IPS DF 6.9 (cell line): ENCODE data around the gene NPR1.
"Not testable (repeated sequence)": the region's sequence is repeated elsewhere in the genome, so short reads cannot be mapped to it uniquely, and the experiment has no call there.

Source experiments
- DNase-seq: peaks from one replicate; pipeline ENCODE4 v3.0.0-alpha.2; 2013; ENCODE audit warnings: low read depth, low spot score
- H3K27ac ChIP-seq: one replicate; pipeline ENCODE4 v1.5.1; 2013; ENCODE audit warnings: low read length, control low read depth
- H3K27me3 ChIP-seq: 2 replicates; pipeline ENCODE4 v1.6.1; 2013; ENCODE audit warnings: mild to moderate bottlenecking, low read length; ENCODE audit not compliant: control insufficient read depth, insufficient read depth
- H3K36me3 ChIP-seq: 2 replicates; pipeline ENCODE4 v1.6.1; 2013; ENCODE audit warnings: low read length; ENCODE audit not compliant: control insufficient read depth, insufficient read depth
- H3K4me1 ChIP-seq: 2 replicates; pipeline ENCODE4 v1.6.1; 2013; ENCODE audit warnings: low read length; ENCODE audit not compliant: control insufficient read depth, insufficient read depth
- H3K4me3 ChIP-seq: 2 replicates; pipeline ENCODE4 v1.5.1; 2013; ENCODE audit warnings: mild to moderate bottlenecking, low read length
- H3K9me3 ChIP-seq: 2 replicates; pipeline ENCODE4 v1.6.1; 2013; ENCODE audit warnings: low read length, inconsistent platforms; ENCODE audit not compliant: control insufficient read depth, insufficient read depth
- WGBS: extraction: QIAGEN DNeasy Blood & Tissue Kit; methylation state at CpG from one replicate; pipeline ENCODE4 v1.1.7; 2013; ENCODE audit warnings: mixed read lengths, missing lambda C conversion rate; ENCODE audit not compliant: insufficient read length, insufficient coverage; 5-methylcytosine and 5-hydroxymethylcytosine counted together

The NPR1 gene

GRCh38 chr1:153696741-153697140 is 18.3 kb downstream of the NPR1 start:
- H3K9me3 ChIP-seq = no peaks in the 10 kb centered on the region
- peaks cover 7% of the 10 kb centered on the region; the same call in 1 of the 2 replicates for H3K4me1 ChIP-seq
- DNase-seq = no peak
- no CpG with 5 or more reads among the region's 8 CpGs for WGBS
- no peaks in the 10 kb centered on the region for H3K27me3 ChIP-seq
- no peaks in the 10 kb centered on the region for H3K36me3 ChIP-seq
- H3K4me3 ChIP-seq = no peak overlapping the region
- H3K27ac ChIP-seq = no peak overlapping the region

- H3K27ac ChIP-seq = no peak overlapping the region
- no peak for DNase-seq
Observed at GRCh38 chr1:153697191-153698019, 18.9 kb downstream of the NPR1 start.

GRCh38 chr1:153698020-153698922 is 19.8 kb downstream of the NPR1 start:
- peaks cover 7% of the 10 kb centered on the region; the same call in 1 of the 2 replicates for H3K4me1 ChIP-seq
- no peak overlapping the region for H3K4me3 ChIP-seq
- H3K36me3 ChIP-seq = no peaks in the 10 kb centered on the region
- DNase-seq = no peak
- H3K9me3 ChIP-seq = no peaks in the 10 kb centered on the region
- no CpG with 5 or more reads among the region's 29 CpGs for WGBS
- H3K27ac ChIP-seq = no peak overlapping the region
- H3K27me3 ChIP-seq = no peaks in the 10 kb centered on the region

More at GRCh38 chr1:153697191-153698019, 18.9 kb downstream of the NPR1 start:
- Histone ChIP-seq H3K36me3 (no peaks in the 10 kb centered on the region), H3K4me1 (peaks cover 7% of the 10 kb centered on the region; the same call in 1 of the 2 replicates), H3K9me3 (no peaks in the 10 kb centered on the region), H3K27me3 (no peaks in the 10 kb centered on the region), H3K4me3 (no peak overlapping the region)
- no CpG with 5 or more reads among the region's 12 CpGs for WGBS

DNA sequence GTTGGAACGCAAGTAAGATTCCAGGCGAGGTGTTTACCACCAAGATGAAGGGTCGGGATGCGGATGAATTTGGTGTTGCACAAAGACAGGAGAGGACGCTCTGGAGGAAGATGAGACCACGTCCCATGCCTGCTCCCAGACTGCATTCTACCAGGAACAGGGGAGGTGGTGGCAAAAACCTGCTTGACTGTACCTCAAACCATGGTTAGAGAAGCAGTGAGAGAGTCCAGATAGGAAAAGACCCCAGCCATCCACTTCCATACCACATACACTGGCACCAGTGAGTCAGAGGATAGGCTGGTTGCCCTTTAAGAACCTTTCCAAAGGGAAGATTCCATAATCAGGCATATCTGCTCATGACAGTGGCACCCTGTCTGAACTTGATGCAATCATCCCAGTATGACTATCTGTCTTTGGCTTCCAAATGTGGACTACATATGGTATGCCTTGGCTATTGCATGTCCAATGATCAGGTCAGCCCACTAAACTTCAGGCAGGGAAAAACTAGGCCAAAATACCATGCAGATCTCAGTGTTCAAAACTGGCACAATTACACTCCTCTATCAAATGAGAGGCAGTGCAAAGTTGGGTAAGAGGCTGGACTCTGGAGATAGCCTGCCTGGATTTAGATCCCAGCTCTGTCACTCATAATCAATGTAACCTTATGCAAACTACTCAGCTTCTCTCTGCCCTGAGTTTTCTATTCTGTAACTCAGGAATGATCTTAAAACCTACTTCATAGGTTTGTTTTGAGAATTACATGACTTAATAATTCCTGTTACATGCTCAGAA is 20.6 kb downstream of the NPR1 start:
- Histone ChIP-seq H3K27me3 (no peaks in the 10 kb centered on the region), H3K4me1 (peaks cover 7% of the 10 kb centered on the region; the same call in 1 of the 2 replicates), H3K36me3 (no peaks in the 10 kb centered on the region), H3K27ac (no peak overlapping the region), H3K9me3 (no peaks in the 10 kb centered on the region), H3K4me3 (no peak overlapping the region)
- no peak for DNase-seq
- no CpG with 5 or more reads among the region's 6 CpGs for WGBS

DNA sequence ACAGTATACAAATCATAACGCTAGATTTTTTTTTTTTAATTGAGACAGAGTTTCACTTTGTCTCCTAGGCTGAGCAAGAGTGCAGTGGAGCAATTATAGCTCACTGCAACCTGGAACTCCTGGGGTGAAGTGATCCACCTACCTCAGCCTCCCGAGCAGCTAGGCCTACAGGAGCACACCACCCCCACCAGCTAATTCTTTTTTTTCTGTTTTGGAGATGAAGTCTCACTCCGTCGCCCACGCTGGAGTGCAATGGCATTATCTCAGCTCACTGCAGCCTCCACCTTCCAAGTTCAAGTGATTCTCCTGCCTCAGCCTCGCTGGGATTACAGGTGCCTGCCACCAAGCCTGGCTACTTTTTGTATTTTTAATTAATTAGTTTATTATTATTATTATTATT is 21.3 kb downstream of the NPR1 start:
- Histone ChIP-seq H3K27me3 (no peaks in the 10 kb centered on the region), H3K9me3 (no peaks in the 10 kb centered on the region), H3K36me3 (no peaks in the 10 kb centered on the region), H3K4me1 (peaks cover 7% of the 10 kb centered on the region; the same call in 1 of the 2 replicates), H3K4me3 (no peak overlapping the region), H3K27ac (no peak overlapping the region)
- DNase-seq = no peak
- WGBS = no CpG with 5 or more reads among the region's 6 CpGs

- H3K27me3 ChIP-seq = no peaks in the 10 kb centered on the region
Observed at GRCh38 chr1:153705484-153705883, 27.0 kb downstream of the NPR1 start.

GRCh38 chr1:153711026-153711425 is 32.5 kb downstream of the NPR1 start:
- Histone ChIP-seq H3K4me3 (no peak overlapping the region), H3K9me3 (no peaks in the 10 kb centered on the region), H3K27me3 (no peaks in the 10 kb centered on the region), H3K27ac (no peak overlapping the region), H3K4me1 (no peaks in the 10 kb centered on the region), H3K36me3 (no peaks in the 10 kb centered on the region)
- DNase-seq = no peak
- WGBS = no CpG with 5 or more reads among the region's 7 CpGs

More at GRCh38 chr1:153705484-153705883, 27.0 kb downstream of the NPR1 start:
- no peak overlapping the region for H3K27ac ChIP-seq
- DNase-seq = no peak
- H3K9me3 ChIP-seq = no peaks in the 10 kb centered on the region
- no CpG with 5 or more reads among the region's 9 CpGs for WGBS
- no peaks in the 10 kb centered on the region for H3K4me1 ChIP-seq
- H3K36me3 ChIP-seq = no peaks in the 10 kb centered on the region
- H3K4me3 ChIP-seq = no peak overlapping the region

DNA sequence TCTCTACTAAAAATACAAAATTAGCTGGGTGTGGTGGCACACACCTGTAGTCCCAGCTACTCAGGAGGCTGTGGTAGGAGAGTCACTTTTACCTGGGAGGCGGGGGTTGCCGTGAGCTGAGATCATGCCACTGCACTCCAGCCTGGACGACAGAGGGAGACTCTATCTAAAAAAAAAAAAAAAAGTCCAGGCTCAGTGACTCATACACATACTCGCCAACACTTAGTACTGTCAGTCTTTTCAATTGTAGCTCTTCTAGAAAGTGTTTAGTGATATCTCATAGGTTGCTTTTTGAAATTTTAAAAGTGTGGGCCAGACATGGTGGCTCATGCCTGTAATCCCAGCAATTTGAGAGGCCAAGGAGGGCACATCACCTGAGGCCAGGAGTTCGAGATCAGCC is 37.7 kb downstream of the NPR1 start:
- no CpG with 5 or more reads among the region's 5 CpGs for WGBS
- H3K27me3 ChIP-seq, H3K4me1 ChIP-seq, H3K27ac ChIP-seq, H3K36me3 ChIP-seq, DNase-seq, H3K9me3 ChIP-seq, H3K4me3 ChIP-seq: not testable (repeated sequence)

- H3K27ac ChIP-seq = no peak overlapping the region
- no peaks in the 10 kb centered on the region for H3K27me3 ChIP-seq
- no peaks in the 10 kb centered on the region for H3K9me3 ChIP-seq
- H3K36me3 ChIP-seq = no peaks in the 10 kb centered on the region
- WGBS = no CpG with 5 or more reads among the region's 3 CpGs
- no peaks in the 10 kb centered on the region for H3K4me1 ChIP-seq
- no peak for DNase-seq
- no peak overlapping the region for H3K4me3 ChIP-seq
Observed at GRCh38 chr1:153717330-153717729, 38.8 kb downstream of the NPR1 start.

DNA sequence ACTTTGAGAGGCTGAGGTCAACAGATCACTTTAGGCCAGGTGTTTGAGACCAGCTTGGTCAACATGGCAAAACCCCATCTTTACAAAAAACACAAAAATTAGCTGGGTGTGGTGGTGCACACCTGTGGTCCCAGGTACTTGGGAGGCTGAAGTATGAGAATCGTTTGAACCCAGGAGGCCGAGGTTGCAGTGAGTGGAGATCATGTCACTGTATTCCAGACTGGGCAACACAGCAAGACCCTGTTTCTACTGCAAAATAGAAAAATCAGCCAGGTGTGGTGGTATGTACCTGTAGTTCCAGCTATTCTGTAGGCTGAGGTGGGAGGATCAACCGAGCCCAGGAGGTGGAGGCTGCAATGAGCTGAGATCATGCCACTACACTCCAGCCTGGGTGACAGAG is 45.2 kb downstream of the NPR1 start:
- Histone ChIP-seq H3K9me3 (no peaks in the 10 kb centered on the region), H3K36me3 (no peaks in the 10 kb centered on the region), H3K4me1 (0 out of 2 replicates have a peak, but pooled peaks cover 2% of the 10 kb centered on the region), H3K27me3 (no peaks in the 10 kb centered on the region), H3K27ac (no peak overlapping the region), H3K4me3 (no peak overlapping the region)
- WGBS = no CpG with 5 or more reads among the region's 3 CpGs
- DNase-seq = no peak
